ENCODE measurements around the gene PTH2R.
"Not testable (repeated sequence)": the region's sequence is repeated elsewhere in the genome, so short reads cannot be mapped to it uniquely, and the experiment has no call there.

The PTH2R gene

DNA sequence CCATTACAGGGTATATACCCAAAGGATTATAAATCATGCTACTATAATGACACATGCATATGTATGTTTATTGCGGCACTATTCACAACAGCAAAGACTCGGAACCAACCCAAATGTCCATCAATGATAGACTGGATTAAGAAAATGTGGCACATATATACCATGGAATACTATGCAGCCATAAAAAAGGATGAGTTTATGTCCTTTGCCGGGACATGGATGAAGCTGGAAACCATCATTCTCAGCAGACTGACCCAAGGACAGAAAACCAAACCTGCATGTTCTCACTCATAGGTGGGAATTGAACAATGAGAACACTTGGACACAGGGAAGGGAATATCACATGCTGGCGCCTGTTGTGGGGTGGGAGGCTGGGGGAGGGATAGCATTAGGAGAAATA lies 9.8 kb upstream of the PTH2R start:
- DNase-seq: not testable (repeated sequence)

- DNase-seq: no peak
Observed at GRCh38 chr2:208399201-208399600, 7.4 kb upstream of the PTH2R start.

DNA sequence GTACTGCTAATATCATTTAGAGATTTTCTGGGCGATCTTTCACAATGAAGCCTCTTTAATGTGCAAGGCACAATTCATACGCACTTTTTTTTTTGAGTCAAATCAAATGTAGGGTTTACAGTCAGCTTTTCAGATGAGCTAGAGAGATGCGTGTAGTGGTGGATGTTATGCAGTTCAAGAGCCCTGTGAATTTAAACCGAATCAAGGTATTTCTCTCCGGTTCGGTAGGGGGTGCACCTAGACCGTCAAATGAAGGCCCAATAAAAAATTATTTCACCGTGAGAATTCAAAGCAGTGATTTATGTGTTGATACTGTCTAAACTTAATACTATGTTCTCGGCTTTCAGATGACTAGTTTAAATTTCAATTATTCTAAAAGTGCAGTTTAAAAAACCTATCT lies 1.1 kb downstream of the PTH2R start:
- no peak for DNase-seq

- DNase-seq: no peak
Observed at GRCh38 chr2:208413931-208414330, 7.3 kb downstream of the PTH2R start.

GRCh38 chr2:208415255-208415654 lies 8.7 kb downstream of the PTH2R start:
- no peak for DNase-seq

GRCh38 chr2:208415897-208416296 lies 9.3 kb downstream of the PTH2R start:
- no peak for DNase-seq

DNA sequence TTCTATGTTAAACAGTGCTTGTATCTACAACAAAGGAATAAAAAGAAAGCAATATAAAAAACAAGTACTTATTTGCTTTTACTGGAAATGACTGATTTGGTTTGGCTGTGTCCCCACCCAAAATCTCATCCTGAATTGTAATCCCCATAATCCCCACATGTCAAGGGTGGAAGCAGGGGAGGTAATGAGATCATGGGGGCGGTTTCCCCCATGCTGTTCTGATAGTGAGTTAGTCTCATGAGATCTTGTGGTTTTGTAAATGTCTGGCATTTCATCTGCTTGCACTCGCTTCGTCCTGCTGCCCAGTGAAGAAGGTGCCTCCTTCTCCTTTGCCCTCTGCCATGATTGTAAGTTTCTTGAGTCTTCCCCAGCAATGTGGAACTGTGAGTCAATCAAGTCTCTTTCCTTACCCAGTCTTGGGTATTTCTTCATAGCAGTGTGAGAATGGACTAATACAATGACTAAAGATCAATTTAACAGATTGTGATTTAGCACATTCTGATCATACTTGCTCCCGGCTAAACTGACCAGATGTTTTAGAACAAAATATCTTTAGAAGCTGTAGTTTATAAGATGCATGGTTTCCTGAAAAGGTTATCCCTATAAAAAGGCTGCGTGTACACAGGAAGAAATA lies 19.9 kb downstream of the PTH2R start:
- no peak for DNase-seq

- DNase-seq: no peak
Observed at GRCh38 chr2:208437755-208438154, 31.2 kb downstream of the PTH2R start.

DNA sequence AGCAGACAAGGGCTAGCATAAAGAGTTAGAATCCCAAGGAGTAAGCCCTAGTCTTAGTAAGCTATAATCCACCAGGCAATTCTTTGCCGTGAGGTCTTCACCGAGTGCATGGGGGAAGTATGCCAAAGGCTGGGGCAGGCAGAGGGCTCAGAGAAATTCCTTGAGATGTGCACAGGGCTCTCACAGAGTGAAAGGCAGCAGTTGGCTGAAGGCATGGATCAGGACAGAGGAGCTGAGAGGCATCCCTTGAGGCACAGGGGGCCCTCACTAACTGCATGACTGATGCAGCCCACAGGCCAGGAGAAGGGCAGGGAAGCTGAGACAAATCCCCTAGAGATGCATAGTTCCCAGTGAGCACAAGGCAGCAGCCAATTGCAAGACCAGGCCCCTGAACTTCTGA lies 34.1 kb downstream of the PTH2R start:
- DNase-seq: no peak

DNA sequence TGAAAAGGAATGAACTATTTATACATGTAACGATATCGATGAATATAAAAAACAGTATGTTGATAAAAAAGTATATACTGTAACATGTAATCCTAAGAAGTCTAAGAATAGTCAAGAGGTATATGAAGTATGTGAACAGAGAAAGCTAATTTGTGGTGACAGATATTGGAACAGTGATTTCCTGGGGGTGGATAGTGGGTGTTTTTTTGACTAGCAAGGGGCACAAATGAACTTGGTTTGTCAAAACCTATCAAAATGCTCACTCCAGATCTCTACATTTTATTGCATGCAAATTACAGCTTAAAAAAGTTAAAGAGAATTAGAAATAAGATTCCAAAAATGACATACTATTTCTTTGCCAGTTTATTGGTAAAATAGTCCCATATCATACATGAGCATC lies 35.4 kb downstream of the PTH2R start:
- no peak for DNase-seq

DNA sequence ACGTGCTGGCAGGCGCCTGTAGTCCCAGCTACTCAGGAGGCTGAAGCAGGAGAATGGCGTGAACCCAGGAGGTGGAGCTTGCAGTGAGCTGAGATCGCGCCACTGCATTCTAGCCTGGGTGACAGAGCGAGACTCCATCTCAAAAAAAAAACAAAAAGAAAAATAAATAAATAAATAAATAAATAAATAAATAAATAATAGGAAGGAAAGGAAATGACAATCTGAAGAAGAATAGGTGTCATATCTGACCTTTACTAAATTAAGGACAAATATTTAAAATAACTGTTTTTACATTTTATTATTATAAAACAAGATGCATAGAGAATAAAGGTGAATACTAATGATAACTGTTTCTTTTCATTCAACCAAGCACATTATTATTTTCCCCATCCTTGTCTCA lies 40.9 kb downstream of the PTH2R start:
- not testable (repeated sequence) for DNase-seq

- no peak for DNase-seq
Observed at GRCh38 chr2:208451061-208451460, 44.5 kb downstream of the PTH2R start.

GRCh38 chr2:208454861-208455260 lies 48.3 kb downstream of the PTH2R start:
- DNase-seq: no peak

DNA sequence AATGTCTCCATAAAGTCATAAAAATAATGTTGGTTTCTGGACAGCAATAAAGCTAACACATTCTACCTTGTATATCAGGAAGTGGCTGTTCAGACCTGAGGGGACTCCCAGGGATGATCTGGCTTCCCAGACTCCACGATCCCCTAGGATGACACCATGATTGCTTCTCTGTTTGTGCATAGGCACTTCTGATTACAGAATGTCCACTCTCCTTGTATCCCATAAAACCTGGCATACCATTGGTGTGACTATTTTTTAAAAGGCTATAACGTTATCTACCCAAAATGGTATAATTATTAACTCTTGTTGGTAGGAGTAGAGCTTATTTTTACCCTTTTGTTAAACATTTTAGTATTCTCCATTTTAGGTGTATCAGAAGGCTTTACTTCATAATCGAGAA lies 57.1 kb downstream of the PTH2R start:
- DNase-seq: no peak

DNA sequence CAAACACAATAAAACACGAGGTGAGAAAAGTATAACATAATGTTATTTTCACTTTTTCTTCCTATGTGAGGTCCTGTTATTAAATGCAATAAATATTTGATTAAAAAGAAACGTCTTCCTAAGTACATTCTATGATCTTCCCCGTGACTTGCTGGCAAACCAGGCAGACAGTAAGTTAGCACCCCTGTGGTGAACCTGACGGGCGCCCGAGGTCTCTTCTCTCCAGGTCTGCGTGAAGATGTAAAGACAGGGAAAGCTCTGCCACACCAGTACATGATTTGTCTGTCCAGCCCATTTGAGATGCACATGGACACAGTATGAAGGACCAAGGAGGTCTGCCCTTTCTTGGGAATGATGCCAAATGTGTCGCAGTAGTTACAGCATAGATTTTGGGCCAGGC lies 57.6 kb downstream of the PTH2R start:
- no peak for DNase-seq

DNA sequence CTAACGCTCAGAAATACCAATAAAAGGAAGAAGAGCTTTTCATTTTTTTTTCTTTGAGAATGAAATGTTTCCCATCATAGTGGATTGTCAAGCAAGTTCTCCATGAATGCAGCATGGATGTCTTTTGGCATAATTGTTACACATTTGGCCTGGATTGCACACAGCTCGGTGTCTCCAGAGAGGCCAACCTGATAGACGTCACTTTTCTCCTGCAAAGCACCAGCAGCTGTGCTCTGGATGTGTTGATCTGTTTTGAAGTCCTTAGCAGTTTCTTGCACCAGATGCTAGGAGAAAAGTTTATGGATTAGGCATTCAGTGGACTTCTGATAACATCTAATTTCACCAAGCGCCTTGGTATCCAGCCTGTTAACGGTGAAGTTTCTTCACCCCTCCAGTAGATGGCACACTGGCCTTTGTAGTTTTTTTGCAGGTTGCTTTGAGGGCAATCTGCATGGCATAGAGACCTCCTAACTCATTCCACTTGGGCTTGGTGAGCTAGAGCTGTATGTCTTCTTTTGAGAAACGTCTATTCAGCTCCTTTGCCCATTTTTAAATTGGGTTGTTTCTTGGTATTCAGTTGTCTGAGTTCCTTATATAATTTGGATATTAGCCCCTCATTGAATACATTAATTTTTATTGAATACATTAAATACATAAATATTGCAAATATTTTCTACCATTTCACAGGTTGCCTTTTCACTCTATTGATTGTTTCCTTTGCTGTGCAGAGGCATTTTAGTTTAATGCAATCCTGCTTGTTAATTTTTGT lies 59.7 kb downstream of the PTH2R start:
- no peak for DNase-seq

GRCh38 chr2:208466920-208467298 lies 60.3 kb downstream of the PTH2R start:
- DNase-seq: no peak

DNA sequence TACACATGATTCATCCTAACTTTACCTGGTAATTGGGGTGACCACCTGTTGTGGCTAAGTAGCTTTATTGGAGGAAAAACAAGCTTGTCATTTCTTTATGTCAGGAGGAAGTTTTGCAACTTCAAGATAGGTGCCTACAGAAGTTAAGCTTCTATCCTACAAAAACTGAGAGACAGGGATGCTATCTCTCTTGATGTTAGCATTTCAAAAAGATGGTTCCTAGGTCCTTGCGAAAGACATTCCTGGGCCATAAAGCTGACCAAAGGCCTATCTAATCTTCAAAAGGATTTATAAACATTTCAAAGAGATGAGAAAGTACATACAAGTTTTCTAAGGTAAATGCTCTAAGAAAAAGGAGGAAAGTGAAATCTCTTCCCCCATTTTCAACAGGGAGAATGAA lies 61.0 kb downstream of the PTH2R start:
- DNase-seq: no peak

DNA sequence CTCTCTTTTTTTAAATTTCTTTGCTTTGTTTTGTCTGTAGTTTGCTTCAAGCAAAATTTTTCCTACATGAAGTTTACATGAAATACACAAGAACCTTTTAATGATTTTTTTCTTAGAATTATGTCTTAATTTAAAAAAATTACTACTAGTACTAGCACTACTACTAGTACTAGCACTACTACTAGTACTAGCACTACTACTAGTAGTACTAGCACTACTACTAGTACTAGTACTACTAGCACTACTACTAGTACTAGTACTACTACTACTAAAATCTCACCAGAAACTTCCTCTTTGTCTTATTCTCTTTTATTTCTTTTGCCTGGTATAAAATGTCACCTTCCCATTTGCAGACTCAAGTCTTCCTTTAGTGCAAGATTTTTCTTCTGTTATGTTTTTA lies 71.1 kb downstream of the PTH2R start:
- no peak for DNase-seq

GRCh38 chr2:208479342-208479741 lies 72.8 kb downstream of the PTH2R start:
- DNase-seq: no peak

DNA sequence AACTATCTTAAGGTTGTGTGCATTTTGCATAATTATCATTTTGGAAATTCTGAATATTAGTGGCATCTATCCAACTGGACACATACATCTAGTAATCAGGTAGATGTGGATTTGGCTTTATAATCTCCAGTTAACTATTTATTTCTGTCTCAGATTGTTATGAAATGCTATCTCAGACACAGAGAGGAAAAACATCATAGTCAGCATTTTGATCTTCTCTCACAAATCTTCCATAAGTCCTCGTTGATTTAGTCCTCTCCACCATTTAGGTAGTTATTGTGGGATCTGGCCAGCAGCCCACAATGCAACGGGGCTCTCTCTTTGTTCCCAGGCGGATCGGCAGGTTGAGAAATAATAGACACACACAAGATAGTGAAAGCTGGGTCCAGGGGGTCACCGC lies 75.4 kb downstream of the PTH2R start:
- DNase-seq: not testable (repeated sequence)

GRCh38 chr2:208482453-208483015 lies 75.9 kb downstream of the PTH2R start:
- not testable (repeated sequence) for DNase-seq

DNA sequence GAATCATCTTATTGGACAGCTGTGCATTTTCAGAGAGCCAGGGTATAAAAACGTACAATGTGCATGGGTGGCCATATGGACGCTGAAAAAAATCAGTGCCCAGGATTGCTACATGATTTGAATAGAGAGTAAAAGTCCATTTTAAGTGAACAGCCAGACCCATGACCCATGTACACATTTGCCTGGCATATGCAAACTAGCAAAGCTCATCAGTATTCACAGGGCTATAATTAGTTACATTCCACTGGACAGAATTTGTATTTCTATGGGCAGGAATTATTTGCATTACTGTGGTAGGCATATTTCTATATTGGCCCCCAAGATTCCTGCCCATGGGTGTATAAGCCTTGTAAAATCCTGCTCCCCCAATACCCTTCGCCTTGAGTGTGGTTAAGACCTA lies 78.8 kb downstream of the PTH2R start:
- no peak for DNase-seq

Measured in GOT3 (cell line).